GM18511 (cell line): ENCODE data around the gene MET.
A peak's percentile ranks its signal among the peaks of the same experiment; 100 is the strongest.

ENCODE experiments used
- ATAC-seq: cut with Tn5 transposase; IDR thresholded peaks from one replicate; pipeline ENCODE4 v1.9.1; 2021; ENCODE audit warnings: mild to moderate bottlenecking, moderate library complexity; ENCODE audit not compliant: unreplicated experiment

The MET gene

DNA sequence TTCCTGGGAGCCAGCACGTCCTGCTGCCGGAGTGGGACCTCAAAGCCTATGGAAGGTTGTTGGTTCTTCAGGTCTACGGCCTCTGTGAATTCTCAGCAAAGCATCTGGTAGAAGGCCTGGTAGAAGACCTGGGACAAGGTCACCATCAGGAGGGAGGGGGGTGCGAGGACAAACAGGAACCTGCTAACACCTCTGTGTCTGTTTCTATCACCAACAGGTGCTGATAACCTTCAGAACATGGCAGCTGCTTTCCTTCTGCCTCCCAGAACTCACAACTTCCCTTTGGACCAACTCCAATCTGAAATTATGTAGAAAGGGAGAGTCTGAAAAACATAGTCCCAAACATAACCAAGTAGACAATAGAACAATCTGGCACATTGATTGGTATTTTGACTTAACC is 8.3 kb upstream of the MET start:
- ATAC-seq = no peak

DNA sequence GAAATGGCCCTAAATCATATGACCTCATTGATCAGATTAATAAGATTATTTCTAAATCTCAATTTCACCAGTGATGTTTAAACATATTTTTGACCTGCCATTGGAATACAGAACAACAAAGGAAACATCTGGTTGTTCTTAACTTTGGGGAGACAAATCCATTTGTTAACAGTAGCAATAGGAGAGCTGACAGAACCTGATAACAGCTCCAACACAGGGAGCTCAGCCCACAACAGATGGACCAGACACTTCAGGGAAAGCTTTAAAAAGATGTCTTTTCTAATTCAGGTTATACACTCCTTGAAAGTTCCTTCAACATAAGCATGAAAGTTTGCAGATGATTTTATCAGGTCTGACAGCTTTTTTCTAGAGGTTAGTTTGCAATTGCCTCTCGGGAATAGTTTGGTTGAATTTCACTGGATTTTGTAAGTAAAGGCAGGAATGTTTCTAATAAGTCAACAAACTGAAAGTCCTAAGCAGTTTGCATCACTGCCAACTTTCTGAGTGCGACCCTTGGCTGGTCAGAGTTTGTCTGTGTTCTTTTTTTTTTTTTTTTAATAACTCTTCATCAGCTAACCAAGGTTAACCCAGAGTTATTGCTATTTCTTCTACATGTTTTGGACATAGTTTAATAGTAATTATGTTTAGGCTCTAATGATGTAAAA is 6.5 kb upstream of the MET start:
- no peak for ATAC-seq

DNA sequence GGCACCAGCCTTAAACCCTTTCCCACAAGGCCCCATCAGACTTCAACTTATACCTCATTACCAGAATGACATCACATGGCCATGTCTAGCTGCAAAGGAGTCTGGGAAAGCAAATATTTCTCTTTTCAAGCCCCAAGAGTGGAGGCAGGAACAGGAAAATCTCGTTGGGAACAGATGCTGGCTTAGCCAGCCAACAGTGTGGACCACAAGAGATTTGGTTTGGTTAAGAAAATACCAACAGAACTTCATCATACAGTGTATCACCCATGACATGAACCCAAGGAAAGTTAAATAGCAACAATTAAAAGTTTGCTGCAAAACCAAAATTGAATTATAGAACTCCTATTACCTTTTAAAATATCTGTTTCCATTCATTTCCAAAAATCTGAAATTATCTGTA is 2.2 kb upstream of the MET start:
- no peak for ATAC-seq

DNA sequence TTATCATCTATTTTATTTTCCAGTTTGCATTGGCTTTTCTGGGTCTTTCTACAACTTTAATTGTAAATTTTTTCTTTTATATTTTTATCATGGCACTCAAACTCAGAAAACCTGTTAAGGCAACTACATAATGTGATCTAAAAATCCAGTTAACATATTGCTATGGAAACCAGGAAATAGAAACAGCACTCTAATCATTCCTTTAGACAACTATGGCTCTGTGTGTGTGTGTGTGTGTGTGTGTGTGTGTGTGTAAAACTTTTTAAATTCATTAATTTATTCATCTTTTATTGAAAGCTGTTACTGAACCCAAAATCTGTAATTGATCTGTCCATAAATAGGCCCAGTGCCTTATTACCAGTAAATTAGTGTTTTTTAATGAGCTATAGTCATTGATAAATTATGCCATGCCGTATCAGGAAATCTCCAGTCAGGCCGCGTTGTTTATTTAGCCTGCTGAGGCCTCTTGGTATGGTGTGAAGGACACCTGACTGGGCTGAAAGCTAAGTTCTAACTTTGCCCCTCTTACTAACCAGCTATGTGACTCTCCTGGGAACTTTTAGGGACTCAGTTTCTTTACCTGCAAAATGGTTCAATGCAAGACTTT is 1.5 kb upstream of the MET start:
- ATAC-seq = no peak

DNA sequence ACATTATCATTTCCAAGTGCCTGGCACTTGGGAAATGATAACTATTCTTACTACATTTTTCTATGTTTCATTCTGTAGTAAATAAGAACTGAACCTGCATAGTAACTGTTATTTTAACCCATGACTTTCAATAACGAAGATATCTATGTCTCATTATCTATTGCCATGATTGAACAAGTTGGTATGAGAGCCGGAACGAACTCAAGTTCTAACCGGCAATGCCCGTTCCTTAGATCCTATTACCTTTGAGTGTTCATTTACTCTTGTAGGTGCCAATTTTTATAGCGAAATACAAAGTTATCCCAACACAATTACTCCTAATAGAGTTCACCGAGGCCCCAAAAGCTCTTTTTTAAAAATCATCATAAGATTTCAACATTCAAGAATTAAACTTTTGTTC is 885 bp upstream of the MET start:
- no peak for ATAC-seq

DNA sequence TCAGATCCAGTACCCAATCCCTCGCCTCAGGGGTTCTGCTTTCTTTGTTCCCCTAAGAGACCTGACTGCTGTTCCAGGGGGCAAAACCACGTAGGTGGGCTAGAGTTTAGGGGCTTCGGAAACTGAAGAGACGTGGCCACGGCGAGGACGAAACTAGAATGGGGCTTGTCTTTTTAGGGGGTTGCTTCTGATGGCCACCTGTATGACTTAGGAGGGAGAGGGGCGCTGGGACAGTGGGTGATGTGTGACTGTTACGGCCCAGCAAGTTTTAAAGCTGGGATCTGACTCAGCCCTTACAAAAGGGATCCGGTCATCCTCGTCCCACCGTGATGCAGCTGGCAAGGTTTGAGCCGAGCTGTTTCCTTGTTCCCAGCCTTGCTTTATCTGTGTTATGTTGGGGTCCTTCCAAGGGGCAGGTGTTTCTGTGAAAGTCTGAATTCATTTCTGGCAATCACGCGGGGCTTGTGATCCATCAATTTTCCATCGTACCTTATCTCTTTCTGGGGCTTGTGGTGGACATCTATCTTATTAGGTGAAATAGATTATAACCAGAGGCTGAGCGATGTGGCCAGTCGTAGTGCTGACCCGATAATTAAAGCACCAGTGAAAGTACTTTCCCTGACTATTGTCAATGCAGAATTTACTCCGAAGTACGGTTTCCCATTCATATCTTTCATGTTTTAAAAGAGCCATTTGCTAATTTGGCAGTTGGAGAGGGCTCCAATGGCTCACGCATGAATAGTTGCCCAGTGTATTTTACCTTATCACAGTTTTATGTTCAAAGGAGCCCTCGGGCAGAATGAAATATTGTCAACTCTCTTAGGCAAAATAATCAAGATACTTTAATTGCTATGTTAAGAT is 830 bp downstream of the MET start:
- no peak for ATAC-seq

DNA sequence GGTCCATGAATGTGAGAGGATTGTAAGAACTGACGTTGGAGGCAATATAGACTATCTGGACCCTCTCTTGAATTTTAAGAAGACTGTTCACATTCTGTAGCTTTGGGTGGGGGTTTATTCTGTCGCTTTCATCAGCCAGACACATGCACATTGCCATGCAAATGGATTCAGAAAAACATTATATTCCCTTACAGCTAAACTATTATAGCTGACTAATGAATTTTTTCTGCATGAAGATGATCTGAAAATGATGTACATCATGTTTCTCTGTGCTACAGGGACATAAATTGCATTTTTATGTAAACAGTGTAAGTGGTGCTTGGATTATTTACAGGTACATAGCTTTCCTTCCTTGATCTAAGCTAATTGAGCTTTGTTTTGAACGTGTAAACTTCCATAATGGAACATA is 1.5 kb downstream of the MET start:
- no peak for ATAC-seq

DNA sequence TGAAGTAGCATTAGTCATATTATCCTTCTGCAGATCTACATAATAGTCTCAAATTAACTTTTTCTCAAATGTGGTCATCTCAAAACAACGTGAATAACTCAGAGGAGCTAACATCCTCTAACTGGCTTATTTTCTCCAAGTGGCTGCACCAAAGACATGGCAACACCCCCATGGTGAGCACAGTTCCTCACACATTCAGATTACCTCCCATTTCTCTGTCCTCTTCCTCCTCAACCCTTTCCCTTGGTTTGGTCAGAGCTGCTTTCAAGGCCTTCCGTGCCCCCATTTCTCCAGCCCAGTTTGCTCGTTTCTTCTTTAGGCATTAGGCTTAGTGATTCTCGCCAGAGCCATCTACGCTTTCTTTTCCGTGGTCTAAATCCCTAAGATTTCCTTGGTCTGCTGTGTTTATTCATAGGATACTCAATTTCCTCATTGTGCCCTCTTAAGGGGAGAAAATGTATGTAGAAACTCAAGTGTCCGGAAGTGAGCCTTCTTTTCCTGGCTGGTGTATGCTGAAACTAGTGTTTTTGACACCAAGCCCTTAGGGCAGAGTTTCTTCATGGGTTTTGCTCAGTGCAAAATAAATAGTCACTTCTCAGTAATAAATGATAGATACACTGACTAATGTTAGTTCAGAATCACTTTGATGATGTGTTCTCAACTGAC is 2.6 kb downstream of the MET start:
- ATAC-seq = no peak

DNA sequence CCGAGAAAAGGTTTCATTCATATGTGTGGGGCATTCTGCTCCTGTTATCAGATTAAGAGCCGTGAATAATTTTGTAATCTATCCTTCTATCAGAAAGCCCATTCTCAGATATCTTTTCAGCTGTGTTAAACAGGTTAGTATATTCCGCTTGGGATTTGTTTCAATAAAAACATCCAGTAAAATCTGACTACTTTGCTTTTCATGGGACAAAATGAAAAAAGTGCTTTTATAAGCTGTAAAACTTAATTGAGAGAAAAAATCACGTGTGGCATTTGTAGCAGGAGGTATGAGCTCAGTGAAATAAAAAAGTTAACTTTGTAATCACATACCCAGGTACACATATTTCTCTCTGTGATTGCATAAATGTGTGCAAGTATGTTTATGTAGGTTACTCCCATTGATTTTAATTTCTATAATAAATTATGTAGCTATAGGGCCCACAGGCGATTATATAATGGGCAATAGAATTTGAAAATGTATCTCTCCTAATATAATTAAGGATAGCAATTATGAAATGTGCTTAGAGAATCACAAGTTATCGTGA is 3.9 kb downstream of the MET start:
- ATAC-seq = no peak

DNA sequence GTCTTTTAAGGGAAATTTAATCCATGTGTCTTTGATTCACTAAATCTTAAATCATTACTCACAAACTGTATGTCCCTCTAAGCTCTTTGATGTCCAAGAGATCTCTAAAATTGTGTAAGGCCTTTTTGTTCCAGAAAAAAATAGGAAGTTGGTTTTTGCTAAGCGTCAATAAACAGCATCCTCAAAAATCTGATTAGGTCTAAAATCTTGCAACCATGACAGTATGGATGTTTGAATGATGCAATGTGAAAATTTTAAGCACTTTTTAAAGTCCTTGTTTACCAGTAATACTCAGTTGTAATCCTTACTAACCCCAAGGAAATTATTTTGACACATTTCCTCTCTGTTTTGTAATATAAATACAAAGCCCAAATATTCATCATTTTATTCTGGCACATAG is 6.8 kb downstream of the MET start:
- ATAC-seq = no peak

DNA sequence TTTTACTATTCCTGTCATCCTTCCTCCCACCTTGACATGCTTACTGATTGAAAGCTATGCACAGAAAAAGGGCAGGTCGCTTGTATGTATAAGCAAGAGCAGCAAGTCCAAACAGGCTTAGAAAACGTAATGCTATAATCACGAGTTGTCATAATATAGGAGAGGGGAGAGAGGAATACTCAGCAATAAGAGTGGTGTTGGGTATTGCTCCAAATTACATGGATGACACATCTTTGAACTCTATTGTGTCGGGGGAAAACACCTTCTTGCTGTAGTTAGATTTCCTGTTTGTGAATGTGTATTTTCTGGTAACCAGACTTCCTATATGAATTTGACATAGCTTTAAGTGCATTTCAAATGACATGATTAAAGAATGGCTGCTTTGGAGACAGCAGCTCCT is 7.5 kb downstream of the MET start:
- ATAC-seq = peak; percentile 50

DNA sequence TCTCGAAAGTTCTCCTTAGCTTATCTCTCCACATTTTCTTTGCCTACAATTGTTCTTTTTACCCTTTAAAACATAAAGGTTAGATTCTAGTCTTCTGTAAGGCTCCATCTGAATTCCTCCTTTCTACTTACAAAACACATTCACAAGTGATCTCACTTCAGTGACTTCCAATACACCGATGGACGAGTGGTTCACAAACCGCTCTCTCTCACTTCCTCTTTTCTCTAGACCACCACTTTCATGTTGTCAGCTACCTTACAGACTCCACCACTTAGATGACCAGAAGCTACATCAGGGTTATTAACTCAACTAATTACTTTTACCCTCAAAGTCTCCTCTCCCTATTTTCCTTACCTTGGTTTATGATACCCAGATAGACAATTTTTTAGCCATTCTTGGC is 11.8 kb downstream of the MET start:
- peak; percentile 100 for ATAC-seq

DNA sequence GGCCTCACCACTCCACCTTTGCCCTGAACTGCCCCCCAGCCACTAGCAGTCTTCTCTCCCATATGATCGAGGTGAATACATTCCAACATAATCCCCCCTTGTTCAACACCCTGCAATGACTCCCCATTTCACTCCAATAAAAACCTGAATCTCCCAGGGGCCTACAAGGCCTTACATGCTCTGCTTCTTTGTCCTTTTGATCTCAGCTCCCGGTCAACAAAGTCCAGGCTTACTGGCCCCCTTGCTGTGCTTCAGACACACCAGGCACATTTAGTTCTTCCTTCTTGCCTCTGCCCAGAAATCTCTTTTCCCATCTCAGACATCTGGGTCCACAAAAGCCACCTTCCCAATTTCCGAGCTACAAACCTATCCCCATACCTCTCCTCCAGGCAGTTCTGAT is 14.0 kb downstream of the MET start:
- no peak for ATAC-seq

DNA sequence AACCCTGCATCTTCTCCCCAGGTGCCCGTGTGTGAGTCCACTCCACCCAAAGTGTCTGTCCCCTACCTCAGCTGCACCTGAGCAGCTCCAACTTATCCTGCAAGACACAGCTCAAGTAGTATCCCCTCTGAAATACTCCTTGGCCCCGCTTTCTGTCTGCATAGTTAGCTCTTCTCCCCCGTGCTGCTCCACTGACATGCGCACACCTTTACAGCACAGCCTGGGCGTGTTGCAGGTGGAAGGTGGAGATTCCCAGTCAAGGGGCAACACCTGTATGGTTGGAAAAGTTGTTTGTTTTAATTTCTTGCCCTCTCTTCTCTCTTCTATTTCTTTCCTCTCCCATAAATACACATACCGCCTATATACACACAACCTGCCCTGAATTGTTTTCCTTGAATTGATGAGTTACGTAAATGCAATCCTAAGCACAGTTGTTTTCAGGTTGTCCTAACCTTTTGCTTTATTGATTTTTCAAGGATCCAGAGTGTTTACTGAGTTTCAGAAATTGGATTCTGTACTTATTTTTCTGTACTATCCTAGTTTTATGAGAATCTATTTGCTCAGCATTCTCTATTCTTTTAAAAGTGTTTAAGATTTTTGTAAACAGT is 14.9 kb downstream of the MET start:
- no peak for ATAC-seq

DNA sequence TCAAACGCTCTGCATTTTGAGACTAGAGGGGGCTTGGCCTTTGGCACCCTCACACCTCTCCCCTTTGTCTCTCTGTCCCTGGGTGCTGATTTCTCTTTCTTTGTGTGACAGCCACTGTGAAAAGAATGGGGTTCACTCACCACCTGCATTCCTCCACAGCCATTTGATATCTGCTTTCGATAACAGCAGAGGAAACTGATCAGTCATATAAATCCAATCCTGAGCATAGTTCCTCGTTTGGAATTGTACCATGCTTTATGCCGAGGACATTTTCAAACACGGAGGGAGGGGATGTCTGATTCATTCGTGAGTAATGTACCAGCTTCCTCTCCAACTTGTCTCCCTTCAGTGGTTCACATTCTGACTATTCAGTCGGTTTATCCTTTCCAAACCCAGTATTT is 15.8 kb downstream of the MET start:
- no peak for ATAC-seq

DNA sequence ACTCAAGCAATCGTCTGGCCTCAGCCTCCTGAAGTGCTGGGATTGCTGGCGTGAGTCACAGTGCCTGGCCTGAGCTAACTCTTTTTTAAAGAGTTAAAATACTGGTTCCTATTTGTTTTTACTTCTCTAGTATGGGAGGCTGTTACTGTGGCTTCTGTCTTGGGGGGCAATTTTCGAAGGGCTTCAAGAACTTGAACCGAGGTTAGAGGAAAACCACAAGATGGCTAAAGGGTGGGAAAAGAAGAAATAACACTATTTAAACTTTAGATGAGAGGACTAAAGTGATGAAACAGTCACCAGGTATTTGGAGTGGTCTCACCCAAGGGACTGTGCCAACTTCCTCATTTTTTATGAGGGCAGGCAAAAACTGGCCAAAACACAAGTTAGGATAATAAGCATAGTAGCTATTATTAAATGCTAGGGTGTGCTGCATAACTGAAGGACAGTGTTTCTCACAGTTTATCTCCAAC is 17.8 kb downstream of the MET start:
- no peak for ATAC-seq

DNA sequence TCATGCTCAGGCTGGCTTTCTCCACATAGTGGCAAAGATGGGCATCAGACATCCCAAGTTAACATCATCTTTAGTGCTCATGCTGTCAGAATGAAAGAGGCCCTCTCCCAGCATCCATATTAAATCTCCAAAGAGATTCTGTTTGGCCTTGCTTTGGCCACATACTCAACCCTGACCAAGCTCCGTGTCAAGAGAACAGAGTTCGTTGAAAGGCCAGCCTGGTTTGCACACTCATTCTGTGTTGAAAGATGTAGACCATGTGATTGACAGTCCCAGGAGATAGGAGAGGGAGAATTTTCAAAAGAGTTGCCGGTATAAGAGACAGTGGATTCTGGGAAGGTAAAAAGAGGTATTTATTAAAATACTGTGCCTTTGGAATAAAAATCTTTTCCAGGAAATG is 19.7 kb downstream of the MET start:
- ATAC-seq = no peak

DNA sequence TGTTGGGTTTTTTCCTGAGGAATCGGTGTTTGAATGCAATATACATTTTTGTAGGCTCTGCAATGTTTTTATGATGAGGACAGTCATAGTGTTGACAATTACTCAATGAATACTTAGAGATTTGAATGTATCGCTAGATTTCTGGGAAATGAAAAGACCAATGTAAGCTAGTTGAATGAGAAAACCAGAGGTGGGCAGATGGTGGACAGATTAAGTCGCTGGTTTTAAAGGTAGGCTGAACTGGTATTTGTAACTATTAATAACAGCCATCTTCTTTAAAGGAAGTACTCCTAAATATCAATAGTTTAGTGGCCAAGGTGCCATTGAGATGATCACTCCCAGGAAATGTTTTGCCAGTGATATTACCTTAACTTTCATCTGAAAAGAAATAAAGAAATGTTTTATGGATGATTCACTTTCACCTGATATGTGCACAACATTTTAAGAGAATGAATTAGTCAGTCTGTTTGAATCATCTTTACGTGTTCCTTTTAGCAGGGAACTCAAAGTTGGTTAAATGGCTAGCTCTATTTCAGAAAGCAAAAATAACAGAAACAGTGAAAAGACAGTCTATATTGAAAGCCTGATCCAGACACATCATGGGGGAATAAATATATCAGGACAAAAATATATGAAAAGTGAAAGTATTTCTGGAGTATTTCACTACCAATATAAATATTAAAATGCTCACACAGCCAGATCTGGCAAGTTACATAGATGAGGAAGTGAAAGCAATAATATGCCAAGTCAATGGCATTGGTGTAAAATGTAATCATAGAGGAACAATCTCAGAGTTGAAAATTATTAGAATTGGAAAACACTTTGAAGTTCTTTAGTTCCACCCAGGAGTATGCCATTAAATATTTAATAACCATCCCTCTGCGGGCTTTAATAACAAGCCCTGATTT is 20.7 kb downstream of the MET start:
- peak; percentile 77 for ATAC-seq

DNA sequence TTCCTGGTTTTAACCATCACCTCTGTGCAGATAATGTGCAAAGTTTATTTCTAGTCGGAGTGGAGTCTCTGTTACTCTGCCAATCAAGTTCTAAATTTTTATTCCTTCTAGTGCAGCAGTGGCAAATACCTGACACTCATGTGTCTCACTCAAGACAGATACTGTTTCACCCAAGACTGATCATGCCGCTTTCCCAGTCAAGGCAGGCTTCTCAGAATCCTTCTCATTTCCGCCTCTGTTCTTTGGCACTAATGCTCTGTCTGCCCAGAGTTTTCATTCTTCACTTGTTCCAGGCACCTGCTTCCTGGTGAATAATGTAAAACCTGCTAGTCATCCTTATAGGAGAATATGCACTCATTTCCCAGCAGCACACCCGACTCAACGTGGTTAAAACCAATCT is 24.7 kb downstream of the MET start:
- no peak for ATAC-seq

DNA sequence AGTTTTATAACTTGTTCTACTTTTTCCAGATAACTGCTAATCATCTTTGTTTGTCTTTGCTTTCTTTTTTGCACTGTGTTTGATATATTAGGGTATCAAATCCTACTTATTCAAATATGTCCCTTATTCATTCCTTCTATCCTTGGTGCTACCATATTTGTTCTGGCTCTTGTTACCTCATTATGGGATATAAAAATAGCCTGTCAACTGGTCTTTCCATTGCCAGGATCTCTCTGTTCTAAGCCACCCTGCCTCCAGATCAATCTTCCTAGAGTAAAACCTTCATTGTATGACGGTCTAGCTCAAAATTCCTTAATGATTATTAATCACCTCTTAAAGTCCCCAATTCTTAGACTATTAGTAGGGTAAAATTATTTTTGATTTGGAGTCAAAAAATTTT is 25.2 kb downstream of the MET start:
- ATAC-seq = no peak
